Cardiac fibroblast (primary cell): Measurements from ENCODE around the gene ANGPT4.
A peak's percentile ranks its signal among the peaks of the same experiment; 100 is the strongest.
"Not testable (repeated sequence)": the region's sequence is repeated elsewhere in the genome, so short reads cannot be mapped to it uniquely, and the experiment has no call there.

Source experiments
- DNase-seq, 2 donors: peaks; one replicate each; pipeline versions ENCODE4 v3.0.0 to v3.0.0-alpha.2; 2010; ENCODE audit warnings: low read depth in 2 of 2
- H3K4me3 ChIP-seq, 2 donors: replicated peaks in 1 of 2; 1 replicate in 1 of 2; 2 replicates in 1 of 2; pipeline ENCODE4 v1.5.1; 2011; ENCODE audit warnings: low read depth in 2 of 2, low read length in 2 of 2, mild to moderate bottlenecking in 2 of 2, moderate library complexity in 1 of 2
- TF ChIP-seq, protein P1 (sequence below): IDR thresholded peaks from one replicate; pipeline ENCODE4 v1.5.1; 2011; ENCODE audit warnings: low read depth, mild to moderate bottlenecking, low read length, inconsistent platforms

ANGPT4 gene

DNA sequence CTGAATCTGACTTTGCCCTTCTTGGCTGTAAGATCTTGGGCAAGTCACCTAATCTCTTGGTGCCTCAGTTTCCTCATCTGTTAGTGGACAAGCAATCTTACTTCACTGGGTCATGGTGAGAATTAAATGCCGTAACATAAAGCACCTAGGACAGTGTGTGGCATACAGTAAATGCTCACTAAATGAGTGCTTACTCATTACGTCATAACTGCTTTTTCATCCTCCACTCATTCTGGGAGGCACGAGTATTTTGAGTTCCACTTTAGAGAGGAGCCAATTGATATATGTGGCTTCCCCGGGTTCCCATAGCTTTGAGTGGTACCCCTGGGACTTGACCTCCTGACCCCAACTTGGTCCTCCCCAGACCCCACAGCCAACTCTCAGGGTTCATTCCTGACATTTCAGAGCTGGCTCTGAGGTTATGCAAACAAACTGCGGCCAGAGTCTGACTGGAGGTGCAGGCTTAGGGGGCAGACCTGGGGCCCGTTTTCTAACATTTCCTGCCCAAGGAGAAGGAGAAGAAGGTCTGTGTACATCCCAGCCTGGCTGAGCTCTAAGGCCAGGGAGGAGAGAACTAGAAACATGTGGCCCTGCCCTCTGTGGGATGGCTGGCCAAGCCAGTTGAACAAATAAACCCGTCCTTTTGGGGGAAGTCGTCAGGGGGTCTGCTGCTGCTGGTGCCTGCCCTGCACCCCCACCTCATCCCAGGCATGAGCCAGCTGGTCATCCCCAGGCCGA lies 5.8 kb downstream of the ANGPT4 start:
- DNase-seq, result peak; percentile 18 to 48
- TF ChIP-seq, protein P1, sequence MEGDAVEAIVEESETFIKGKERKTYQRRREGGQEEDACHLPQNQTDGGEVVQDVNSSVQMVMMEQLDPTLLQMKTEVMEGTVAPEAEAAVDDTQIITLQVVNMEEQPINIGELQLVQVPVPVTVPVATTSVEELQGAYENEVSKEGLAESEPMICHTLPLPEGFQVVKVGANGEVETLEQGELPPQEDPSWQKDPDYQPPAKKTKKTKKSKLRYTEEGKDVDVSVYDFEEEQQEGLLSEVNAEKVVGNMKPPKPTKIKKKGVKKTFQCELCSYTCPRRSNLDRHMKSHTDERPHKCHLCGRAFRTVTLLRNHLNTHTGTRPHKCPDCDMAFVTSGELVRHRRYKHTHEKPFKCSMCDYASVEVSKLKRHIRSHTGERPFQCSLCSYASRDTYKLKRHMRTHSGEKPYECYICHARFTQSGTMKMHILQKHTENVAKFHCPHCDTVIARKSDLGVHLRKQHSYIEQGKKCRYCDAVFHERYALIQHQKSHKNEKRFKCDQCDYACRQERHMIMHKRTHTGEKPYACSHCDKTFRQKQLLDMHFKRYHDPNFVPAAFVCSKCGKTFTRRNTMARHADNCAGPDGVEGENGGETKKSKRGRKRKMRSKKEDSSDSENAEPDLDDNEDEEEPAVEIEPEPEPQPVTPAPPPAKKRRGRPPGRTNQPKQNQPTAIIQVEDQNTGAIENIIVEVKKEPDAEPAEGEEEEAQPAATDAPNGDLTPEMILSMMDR, result no peak
- no peak overlapping the region for H3K4me3 ChIP-seq

DNA sequence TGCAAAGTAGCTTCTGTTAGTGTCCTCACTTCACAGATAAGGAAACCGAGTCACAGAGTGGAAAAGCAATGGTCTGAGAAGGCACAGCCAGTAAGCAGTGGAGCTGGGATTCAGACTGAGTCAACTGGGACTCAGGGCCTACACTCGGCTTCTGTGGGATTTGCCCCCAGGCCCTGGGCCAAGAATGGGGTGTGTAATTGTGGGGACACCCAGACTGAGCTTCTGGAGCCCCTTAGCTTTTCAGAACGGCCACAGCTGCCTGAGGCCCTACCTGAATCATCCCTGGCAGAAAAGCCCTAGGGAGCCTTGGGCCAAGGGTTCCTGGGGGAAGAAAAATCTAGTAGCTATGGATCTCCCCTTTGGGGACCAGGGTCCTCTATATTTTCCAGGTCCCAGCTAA lies 6.5 kb downstream of the ANGPT4 start:
- TF ChIP-seq, protein P1, result no peak
- no peak overlapping the region for H3K4me3 ChIP-seq
- DNase-seq, result no peak

DNA sequence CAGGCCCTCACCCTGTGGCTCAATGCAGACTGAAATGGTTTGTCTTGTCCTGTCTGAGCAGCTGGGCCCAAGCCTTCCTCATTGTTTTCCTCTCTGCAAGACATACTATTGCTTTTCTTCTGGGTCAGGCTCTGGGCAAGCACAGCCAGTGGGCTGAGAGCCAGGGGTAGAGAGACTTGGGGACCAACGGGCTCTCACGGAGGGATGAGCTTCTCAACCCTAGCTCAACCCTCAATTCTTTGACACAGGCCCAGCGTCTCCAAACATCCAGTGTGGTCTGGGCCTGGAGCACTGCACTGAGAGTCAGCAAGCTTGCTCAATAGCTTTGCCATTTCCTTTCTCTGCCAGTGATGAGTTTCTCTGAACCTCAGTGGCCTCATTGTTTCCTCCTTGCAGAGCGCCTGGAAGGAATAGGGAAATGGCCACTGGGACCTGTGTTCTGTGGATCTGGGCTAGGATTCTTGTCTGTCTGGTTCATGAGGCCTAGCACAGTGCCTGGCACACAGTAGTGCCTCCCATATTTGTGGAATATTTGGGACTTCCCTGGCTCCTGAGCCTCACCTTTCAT lies 9.3 kb downstream of the ANGPT4 start:
- DNase-seq, result no peak
- H3K4me3 ChIP-seq, result no peak overlapping the region
- TF ChIP-seq, protein P1, result no peak

DNA sequence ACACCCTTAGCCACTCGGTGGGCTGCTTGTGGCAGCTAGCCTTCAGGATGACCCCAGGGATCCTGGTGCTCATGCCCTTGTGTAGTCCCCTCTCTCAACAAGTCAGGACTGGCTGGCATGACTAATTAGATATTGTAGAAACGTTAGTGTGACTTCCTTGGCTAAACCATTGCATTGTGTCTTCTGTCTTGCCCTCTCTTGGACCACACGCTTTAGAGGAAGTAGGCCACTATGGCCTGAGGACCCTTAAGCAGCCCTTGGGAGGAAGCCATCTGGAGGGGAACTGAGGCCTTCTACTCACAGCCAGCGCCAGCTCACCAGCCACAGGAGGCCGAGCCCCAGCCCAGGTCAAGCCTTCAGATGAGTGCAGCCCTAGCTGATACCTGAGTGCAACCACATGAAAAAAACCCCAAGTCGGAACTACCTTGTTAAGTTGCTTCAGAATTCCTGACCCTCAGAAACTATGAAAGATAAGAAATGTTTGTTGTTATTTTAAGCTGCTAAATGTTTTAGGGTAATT lies 10.1 kb downstream of the ANGPT4 start:
- no peak overlapping the region for H3K4me3 ChIP-seq
- TF ChIP-seq, protein P1, result no peak
- no peak for DNase-seq

DNA sequence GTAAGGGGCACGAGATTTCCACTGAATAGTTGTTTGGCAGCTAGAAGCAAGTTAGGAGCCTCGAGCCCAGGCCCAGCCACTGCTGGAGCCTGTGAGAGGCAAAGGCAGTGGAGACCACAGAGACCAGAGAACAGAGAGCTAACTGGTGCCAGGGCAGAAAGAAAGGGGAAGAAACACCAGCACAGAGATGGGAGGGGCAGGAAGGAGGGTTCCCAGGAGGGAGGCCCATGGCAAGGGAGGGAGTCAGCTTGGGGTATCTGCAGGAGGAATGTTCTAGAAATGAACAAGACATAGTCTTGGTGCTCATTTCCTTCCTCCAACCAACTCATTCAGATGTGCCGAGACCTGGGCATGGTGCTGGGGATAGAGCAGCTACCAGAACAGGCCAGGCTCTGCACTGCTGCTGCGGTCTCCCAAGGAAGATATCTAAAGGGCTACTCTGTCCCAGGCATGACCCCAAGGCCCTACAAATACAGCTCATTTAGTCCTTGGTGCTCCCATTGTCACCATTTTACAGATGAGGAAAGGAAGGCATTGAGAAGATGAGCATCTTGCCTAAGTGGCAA lies 10.7 kb downstream of the ANGPT4 start:
- DNase-seq, result no peak
- H3K4me3 ChIP-seq, result no peak overlapping the region
- TF ChIP-seq, protein P1, result no peak

DNA sequence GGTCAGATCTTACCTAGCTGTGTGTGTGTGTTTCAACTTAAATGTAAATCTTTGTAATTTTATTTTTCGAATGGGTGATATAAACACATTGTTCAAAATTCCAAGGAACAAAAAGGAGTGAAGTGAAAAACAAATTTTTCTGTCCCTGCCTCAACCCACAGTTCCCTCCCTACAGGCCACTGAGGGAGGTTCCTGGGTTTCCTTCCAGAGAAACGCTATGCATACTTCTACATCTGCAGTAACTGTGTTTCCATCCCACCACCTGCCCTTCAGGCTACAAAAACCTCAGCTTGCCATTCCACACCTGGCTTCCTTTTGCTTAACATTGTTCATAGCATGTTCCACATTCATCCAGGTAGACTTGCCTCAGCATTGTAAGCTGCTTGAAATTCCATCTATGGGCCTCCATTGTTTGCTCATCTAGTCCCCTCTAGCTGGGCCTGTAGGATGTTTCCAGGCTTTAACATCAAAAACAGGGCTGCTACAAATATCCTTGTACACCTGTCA lies 12.0 kb downstream of the ANGPT4 start:
- H3K4me3 ChIP-seq, result no peak overlapping the region
- no peak for DNase-seq
- TF ChIP-seq, protein P1, result no peak

DNA sequence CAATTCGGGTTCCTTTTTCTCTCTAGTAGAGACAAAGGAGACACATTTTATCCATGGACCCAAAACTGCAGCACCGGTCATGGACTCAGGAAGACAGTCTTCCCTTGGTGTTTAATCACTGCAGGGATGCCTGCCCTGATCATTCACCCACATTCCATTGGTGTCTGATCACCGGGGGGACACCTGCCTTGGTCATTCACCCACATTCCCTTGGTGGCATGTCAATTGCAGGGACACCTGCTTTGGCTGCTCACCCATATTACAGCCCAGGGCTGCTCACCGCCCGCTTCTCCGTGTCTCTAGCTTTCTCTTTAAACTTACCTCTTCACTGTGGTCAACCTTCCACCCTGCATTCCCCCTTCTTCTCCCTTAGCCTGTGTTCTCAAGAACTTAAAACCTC lies 18.7 kb downstream of the ANGPT4 start:
- DNase-seq, H3K4me3 ChIP-seq: not testable (repeated sequence)
